ENCODE results near the gene AEBP1.

AEBP1 gene

DNA sequence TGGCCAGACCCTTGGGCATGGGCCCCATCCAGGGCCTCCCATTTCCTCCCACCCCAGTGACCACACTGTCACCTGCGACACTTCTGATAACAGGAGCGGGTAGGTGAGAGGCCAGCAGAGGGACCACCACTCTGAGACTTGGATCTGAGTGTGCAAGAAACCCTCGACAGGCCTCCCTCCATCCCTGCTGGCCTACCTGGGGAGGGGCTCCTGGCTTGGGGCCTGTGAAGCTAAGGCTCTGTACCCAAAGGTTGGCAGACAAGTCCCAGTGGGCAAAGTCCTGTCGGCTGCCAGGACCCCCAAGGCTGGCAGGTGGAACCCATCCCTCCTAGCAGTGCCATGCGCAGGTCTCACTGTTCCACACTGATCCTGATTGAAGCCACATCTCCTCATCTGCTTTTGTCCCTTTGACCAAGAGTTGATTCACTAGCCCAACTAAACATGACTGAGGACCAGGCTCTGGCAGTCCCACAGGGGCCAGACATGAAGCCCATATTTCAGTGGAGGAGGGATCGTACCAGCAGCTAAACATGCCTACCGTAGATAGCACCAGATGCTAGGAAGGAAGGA is 37.6 kb upstream of the AEBP1 start:
- DNase-seq (ENCODE audit: low read depth) = no peak

DNA sequence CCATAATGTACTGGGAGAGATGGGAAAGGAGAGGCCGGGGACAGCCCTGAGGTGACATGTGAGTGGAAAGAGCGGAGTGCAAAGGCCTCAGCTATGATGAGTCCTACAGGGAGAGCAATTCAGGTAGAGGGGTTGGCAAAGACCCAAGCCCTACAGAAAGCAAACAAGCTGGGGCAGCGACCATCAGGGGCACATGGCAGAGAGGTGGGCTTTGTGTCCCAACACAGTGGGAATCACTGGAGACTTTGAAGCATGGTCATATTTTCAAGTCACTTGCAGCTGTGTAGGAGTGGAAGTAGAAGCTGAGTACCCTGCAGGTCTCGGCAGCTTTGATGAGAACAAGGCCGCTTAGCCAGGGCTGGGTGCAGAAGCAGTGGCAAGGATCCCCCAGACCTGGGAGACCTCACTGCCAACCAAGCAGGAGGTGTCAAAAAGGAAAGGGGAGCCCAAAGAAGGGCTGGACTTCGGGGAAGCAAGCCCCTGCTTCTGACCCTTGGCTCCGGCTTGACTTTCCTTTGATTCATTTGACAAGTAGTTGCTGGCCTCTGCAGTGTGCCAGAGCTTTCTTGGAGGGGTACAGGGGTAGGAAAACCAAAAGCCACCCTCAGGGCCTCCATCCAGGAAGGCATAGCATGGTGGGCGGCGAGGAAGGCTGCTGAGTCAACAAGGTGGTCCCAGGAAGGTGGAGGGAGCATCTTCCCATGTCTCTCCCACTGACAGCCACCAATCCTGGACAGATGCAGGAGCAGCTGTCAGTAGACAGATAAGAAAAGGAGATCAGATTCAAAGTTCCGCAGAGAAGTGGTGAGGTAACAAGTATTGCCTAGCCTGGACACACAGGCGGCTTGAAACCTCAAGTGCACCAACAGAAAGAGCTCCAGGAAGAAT is 36.8 kb upstream of the AEBP1 start:
- DNase-seq (ENCODE audit: low read depth) = no peak

DNA sequence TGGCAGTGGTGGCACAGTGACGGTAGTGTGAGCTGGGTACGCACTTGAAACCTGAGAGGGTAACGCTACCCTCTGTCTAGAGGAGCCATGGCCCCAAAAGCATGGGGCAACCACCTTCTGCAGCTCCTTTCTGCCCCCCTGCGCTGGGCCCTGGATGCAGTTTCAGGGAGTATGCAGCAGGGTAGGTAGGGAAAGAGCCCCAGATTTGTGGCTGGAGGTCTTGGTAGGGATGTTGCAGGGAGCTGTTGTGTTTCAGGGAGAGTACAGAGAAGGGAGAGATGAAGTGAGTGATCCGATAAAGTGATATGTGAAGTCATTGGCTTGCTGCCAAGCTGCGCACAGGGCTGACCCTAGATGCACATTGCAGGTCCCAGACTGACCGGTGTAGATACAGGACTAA is 36.1 kb upstream of the AEBP1 start:
- DNase-seq (ENCODE audit: low read depth) = no peak

DNA sequence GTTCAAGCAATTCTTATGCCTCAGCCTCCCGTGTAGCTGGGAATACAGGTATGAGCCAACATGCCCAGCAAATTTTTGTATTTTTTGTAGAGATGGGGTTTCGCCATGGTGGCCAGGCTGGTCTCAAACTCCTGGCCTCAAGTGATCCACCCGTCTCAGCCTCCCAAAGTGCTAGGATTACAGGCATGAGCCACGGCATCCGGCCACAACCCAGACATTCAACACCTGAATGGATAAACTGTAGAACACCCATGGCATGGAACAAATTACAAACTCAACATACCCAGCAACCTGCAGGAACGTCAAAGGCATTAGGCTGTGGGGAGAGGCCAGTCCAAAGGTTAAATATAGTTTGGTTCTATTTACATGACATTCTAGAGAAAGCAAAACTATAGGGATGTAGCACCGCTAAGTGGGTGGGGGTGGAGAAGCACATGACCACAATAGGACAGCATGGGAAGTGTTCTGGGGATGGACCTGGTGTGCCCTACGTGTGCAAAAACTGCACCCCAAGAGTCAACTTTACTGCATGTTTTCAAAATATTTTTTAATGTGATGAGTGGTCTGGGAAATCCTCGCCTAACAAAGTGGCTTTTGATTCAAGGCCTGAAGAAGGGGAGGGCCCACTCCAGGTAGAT is 32.3 kb upstream of the AEBP1 start:
- DNase-seq (ENCODE audit: low read depth) = no peak

DNA sequence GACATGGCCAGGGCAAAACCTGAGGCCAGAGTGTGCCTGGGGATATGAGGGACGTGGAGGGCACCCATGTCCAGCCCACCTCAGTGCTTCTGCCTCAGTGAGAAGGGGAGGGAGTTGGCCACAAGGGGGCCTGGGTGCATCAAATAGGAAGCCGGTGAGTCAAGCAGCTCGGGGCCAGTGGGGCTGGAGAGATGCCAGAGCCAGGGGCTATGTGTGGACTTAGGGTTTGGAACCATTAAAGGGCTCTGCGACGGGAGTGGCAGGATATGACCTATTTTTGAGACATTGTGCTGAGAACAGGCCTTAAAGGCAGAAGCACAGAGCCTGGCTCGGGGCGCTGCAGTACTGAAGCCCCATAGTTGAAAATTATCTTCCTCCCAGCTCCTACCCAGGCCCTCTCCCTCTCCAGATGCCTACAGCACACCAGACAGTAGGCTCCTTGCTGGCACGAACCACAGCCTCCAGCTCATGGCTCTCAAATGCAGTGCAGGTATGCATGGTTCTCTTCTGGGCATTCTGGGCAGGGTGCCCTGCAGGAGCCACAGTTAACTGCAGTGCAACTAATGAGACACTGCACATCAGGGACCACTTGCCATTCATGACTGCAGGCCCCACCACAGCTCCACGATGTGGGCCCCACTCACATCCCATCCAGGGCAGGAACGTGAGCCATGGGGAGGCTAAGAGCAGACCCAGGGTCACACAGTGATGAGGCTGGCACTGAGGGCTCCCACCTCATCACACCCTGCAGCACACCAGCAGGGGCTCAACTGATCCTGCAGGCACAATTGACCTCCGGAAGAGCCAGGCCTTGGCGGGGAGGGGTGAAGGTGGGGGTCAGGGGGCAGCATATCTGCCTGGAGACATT is 31.5 kb upstream of the AEBP1 start:
- peak; percentile 22 for DNase-seq (ENCODE audit: low read depth)

DNA sequence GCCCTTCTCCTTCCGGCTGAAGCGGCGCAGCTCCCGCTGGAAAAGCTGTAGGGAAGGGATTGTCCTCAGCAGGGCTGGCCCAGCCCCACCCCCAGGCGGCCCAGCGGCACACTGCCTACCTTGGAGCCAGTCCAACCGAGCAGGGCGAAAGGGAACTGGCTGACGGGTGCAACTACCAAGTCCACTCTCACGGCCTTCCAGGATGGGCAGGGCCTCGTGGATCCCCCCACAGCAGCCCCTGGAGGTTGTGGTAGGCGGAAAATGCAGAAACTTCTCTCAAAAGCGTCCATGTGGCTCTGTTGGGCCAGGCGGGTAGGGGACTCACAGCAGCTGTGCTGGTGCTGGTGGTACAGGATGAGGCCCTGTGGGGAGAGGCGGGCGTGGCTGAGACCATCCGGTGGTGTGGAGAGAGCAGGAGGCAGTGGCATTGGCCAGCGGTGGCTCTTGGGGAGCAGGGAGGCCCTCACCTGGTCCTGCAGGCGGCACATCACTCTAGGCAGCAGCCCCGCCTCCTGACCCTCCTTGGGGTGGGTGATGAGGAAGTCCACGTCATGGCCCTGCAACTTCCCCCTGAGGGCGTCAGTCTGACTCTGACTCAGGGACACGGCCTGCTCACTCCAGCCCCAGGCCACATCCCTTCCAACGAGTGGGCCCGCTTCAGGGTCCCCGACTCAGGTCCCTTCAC is 30.3 kb upstream of the AEBP1 start:
- peak; percentile 67 for DNase-seq (ENCODE audit: low read depth)

DNA sequence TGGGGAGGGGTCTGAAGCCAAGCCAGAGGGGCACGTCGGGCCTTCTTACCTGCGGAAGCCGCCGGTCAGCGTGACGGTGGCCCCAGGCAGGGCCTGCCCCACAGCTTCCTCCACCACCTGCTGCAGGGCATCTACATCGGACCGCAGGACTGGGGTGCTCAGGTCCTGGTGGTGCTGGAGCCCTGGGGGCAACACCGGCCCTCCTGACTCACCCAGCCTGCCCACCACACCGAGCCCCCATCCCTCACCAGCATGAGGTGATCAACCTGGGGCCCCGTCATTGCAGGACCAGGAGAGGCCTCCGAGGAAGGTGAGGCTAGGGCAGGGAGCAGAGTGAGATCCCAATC is 29.8 kb upstream of the AEBP1 start:
- DNase-seq (ENCODE audit: low read depth) = no peak

DNA sequence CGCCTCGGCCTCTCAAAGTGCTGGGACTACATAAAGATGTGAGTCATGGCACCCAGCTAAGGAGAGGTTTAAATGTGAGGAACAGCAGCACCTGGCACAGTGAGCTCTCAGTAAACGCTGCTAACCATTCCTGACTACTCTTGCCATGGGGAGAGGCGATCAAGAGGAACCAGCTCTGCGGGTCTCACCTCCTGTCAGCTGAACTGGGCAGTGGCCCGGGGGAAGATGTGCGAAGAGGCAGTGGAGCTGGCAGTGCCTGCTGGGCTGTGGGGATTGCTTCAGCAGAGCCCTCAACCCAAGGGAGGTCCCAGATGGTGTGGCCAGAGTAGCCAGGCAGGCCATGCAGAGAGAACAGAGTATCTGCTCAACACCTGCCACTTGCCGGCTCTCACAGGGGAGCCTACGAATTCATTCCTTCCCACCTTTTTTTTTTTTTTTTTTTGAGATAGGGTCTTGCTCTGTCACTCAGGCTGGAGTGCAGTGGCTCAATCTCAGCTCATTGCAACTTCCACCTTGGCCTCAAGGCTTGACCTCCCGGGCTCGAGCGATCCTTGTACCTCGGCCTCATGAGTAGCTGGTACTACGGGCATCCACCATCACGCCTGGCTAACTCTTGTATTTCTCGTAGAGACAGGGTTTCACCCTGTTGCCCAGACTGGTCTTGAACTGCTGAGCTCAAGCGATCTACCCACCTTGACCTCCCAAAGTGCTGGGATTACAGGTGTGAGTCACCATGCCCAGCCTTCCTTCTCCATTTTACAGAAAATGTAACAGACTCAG is 28.7 kb upstream of the AEBP1 start:
- DNase-seq (ENCODE audit: low read depth) = no peak

DNA sequence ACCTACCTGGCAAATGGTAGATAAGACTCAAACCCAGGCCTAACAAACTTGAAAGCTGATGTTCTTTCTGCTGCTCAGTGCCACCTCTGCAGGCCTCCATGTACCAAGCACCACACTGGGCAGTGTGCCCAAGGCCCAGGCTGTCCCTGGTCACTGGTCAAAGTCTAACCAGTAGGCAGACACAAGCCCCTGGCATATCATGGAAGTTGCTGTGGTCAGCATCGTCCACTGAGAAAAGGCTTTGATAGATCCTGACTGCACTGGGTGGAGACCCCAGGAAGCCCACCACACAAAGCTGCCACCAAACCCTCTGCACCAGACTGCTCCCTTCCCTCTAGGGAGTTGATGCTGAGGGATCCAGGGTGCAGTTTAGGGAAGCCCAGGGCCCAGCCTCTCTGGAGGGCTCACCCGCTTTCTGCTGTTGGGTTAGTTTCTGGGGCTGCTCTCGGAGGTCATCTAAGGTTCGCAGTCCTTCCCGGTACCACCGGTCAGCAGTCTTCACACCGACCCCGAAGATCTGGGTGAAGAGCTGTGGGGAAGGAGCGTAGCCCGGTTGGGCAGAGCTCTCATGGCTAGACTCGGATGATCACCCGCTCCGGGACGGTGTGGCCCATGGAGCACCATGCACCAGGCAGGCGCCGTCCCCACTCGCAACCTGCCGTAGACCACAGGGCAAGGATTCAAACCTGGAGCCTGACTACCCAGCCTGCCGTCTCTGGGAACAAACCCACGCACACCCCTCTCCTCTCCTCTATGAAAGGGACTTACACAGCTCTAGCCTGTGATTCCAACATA is 27.8 kb upstream of the AEBP1 start:
- DNase-seq (ENCODE audit: low read depth) = no peak

DNA sequence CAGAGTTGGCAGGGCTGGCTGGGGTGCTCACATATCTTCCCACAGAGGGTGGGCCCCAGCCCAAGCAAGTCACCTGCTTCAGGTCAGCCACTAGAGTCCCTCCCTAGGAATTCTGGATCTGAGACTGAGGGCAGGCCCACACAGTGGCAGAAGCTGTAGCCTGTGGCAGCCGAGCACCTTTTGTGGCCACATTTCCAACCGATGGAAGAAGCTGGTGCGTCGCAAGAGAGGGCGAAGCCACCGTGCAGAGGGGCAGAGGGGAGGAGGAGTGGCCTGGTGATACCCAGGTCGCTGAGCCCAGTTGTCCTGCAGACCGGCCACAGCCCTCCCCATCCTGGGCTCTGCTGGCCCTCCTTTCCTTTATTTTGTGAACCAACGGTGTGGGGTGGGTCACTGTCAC is 27.1 kb upstream of the AEBP1 start:
- no peak for DNase-seq (ENCODE audit: low read depth)

DNA sequence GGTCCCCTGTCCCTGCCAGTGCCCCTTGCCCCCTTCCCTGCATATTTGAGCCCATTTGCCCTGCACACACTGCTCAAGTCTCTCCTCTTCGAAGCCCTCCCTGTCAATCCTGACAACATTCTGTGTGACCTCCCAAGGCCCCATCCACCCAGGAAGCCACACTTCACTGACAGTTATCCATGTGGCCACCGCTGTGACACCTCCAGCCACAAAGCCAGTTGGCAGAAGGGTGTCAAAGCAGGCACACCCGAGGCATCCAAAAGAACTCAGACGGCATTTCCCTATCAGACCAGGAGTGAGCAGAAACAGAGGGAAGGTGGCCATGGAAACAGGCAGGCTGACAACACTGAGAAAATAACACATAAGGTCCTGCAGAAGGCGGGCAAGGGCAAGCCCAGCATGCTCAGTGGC is 26.5 kb upstream of the AEBP1 start:
- DNase-seq (ENCODE audit: low read depth) = no peak

DNA sequence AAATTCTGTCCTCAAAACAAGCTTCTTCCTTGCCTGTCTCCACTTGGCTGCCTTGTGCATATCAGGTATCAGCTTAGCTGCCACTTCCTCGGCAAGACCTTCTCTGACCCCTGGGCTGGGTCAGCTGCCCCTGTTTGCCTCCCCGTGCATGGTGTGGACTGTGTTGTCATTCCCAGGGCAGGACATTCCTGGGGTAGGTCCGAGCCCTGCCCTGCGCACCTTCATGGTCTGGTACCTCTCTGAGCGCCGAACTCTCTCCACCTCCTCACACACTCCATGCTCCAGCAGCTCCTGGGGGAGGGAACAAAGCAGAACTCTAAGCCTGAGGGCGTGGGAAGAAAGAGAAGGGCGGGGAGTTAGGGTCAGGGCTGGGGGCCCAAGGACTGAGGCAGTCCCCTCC is 25.6 kb upstream of the AEBP1 start:
- DNase-seq (ENCODE audit: low read depth) = no peak

DNA sequence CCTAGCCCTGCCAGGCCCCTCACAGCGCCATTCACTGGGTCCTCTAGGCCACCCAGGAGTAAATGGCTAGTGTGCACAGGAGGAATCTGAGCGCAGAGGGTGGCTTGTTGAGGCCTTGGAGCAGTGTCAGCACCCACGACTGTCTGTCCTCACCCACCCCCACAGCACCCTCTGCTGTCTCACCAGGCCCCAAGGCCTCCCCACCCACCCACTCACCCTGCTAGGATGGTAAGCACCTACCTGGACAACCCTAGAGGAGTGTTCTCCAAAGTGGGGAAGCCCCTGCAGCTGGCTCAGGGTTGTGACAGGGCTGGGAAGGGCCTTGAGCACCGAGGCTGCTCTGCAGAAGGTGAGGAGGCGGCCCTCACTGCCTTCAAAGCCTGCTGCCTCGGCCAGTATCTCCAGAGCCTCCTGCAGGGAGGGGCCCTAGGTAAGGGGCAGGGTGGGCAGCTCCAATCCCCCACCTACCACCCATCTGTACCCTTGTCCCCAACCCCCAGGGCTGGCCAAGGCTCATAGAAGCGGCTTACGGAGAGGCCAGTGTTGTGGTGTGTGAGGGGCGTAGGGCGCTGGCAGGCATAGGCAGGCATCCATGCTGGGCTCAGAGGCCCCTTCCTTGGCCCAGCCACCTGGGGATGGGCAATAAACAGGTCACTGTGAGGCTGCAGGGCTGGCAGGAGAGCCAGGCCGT is 24.7 kb upstream of the AEBP1 start:
- DNase-seq (ENCODE audit: low read depth) = no peak

DNA sequence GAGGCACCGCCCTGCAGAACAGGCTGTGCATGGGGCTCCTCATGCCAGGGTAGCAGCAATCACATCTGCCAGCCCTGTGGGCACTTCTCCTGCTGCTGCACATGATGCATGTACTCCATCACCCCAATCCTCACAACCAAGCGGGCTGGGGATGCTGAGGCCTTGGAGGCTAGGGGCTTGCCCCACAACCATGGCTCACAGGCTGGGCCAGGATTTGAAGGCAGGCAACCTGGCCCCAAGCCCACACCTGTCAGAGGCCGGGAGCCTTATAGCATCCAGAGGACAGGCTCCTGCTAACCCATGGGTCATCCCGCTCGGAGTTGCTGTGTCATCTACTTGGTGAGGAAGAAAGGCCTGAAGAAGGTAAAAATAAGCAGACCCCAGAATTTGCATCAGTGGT is 24.0 kb upstream of the AEBP1 start:
- DNase-seq (ENCODE audit: low read depth) = no peak

DNA sequence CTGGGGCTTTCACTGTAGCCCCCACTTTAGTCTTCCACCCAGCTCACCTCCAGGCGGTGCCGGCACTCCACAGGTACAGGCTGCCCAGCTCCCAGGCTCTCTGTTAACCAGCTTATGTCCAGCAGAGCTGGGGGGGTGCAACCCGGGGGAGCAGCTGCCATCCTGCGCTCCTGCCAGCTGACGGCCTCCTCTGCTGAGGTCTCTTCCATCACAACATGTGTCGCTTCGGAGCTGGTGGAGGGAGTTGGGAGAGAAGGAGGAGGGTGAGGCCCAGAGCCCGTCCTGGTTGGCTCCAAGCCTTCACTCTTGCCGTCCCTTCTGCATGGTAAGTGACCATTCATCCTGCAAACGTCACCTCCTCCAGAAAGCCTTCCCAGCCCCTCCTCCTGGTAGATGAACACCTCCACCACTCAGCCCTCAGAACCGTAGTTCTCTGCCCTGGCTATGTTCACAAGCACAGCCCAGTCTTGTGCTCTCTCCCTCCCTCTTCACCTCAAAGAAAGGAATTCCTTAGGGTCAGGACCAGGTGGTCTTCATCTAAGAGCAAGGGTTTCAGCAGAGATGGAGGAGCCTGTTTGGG is 23.4 kb upstream of the AEBP1 start:
- no peak for DNase-seq (ENCODE audit: low read depth)

DNA sequence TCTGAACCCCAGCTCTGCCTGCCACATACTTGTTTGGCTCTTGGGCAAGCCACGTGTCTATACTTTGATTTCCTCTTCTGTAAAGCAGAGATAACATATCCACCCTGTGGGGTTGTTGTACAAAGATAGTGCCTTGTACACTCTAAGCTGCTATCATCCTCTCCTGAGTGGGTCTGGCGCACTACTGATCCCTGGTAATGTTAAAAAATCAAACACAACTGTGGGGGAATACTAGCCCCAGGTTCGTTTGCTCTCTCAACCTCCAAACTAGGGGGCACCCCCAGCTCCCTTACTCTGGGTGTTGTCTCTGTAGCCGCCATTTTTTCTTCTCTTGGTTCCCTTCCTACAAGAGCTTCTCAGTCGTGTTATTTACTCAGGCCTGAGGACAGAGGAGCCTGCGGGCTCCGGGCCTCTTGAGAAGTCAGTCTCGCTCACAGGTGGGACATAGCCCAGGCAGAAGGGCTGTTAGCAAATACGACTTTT is 22.8 kb upstream of the AEBP1 start:
- no peak for DNase-seq (ENCODE audit: low read depth)

DNA sequence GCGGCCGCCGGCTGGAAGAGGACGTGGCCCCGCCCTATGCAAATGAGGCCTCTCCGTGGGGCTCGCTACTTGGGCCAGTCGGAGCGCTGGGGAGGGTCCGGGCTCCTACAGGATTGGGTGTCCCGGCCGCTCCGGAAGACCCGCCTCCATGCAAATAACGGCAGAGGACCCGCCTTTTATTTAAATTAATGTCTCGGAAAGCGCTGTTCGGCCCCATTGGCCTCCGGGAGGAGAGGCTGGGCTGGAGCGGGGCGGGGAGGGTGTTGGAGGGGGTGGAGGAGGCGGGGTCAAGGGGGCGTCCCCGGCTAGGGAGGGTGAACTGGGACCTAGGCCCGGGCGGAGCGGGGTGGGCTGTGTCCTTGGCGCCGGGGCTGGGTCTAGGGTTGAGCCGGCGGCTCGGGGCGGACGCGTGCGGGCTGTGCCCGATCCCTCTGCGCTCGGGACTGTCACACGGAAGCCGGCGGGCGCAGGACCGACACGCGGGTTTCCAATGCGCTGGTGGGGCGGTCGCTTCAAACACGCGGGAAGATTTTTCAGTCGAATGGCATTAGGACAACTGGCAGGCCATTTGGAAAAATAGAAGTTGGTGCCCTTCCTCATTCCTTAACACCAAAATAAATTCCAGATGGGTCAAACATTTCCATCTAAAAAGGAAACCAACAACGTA is 21.5 kb upstream of the AEBP1 start:
- DNase-seq (ENCODE audit: low read depth) = peak; percentile 97

DNA sequence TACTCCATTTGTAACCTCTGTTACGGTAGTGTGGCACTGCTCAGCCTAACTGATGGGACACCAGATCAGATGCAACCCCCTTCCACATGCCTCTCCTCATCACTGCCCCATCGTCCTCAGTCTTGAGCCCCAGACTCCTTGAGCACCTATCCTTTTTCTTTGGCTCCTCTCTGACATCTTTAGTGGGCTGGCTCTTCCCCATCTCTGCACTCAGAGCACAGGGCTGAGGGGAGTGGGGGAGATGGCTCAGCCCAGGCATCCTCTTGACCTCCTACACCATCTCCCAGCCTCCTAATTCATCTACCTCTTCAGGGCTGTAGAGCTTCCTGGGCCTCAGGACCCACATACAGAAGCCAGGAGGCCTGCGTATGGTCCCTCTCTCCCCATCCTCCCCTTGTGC is 20.3 kb upstream of the AEBP1 start:
- no peak for DNase-seq (ENCODE audit: low read depth)

DNA sequence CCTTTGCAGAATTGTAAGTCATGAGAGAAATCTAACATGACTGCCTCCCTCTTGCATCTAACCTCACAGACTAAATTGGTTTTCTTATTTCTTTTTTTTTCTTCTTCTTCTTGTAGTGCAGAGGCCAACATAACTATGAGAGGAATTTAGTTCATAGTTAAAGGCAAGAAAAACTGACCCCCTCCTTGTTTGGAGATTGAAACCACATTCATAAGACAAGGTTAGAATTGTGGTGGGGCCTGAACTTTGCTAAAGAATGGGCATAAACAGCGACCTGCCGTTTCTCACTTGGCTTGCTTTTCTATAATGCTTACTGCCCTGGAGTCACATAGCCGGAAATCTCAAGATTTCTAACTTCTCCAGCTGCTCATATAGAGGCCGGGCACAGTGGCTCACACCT is 19.4 kb upstream of the AEBP1 start:
- no peak for DNase-seq (ENCODE audit: low read depth)

Data from stimulated activated CD8-positive, alpha-beta memory T cell treated with anti-CD3 and anti-CD28 coated beads, Interleukin-4, amount 100 ng/mL, for 24 hours (primary cell).